HG03064 (cell line): ENCODE measurements around the gene BDH1.
"Not testable (repeated sequence)": the region's sequence is repeated elsewhere in the genome, so short reads cannot be mapped to it uniquely, and the experiment has no call there.

Source experiments
- ATAC-seq: cut with Tn5 transposase; IDR thresholded peaks from one replicate; pipeline ENCODE4 v1.9.1; 2021; ENCODE audit warnings: low read depth; ENCODE audit not compliant: unreplicated experiment

The BDH1 gene

DNA sequence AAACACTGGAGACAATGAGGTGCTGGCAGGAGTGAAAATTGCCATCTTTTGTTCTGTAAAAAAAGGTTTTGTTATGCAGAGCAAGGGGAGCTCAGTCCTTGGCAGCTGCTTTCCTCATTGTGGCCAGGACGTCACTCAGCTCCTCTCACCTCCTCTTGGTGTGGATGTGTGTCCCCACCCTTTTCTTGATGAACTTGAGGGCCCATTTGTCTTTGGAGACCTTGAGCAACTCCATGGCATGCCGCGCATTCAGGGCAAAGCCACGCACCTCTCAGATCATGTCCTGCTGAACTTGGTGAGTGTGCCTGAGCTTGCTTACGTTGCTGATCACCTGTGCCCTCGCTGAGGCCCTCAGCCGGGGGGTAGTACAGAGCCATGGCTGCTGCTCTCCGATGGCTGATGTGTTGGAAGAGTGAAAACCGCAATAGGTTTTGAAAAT lies 24.5 kb upstream of the BDH1 start:
- no peak for ATAC-seq

- no peak for ATAC-seq
Observed at GRCh38 chr3:197578376-197578775, 22.6 kb upstream of the BDH1 start.

DNA sequence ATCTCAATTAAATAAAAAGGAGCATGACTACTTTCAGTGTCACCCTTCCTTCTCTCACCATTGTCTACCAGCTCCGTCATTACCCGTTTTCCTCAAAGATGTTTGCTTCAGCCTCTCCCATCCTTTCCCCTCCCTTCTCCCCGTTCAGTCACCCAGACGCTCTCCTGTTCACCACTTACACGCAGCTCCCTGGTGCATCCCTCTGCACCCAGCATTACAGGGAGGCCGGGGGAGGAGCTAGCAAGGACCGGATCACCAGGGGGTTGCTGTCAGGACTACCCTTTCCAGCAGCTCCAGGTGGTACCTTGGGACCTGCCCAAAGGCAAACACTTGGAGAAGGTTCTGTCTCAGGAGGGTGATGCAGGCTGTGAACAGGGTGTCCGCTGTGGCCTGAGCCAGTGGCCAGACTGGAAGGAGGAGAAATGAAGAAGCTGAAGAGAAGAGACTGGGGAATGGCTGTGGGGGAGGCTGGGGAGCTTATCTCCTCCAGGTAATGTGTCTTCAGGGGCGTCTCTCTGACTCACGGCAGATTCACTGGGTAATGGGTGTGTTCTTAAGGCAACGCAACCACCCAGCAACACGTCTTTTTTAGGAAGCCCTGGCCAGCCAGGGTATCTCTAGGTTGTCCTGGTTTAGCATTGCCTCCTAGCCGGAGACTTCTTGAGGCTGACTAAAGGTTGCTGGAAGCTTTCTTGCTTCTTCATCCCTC lies 21.8 kb upstream of the BDH1 start:
- no peak for ATAC-seq

DNA sequence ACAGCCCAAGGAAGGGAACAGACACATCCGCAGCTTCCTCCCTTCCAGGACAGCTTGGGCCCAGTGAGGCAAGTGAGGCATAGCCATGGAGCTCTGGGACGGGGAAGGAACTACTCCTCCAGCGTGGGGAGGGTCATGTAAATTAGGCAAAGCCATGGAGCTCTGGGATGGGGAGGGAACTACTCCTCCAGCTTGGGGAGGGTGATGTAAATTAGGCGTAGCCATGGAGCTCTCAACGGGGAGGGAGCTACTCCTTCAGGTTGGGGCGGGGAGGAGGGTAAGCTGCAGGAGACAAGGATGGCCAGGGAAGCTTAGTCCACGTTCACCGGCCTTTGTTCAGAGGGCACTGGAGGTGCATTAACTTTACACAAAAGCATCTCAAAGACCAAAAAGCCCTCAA lies 21.1 kb upstream of the BDH1 start:
- ATAC-seq, result no peak

DNA sequence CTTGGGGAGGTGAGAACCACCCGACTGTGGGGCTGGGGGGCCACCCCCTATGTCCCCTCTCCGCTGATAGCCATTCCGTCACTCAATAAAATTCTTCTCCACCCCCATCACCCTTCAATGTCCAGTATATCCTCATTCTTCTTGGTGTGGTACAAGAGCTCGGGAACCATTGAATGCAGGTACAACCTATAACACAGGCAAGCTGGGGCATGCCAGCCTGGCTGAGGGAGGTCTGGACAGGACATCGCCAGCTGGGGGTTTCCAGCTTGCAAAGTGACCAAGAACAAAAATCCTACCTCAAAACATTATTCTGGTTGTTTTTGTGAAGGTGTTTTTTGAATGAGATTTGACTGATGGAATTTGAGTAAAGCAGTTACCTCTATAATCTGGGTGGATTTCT lies 19.6 kb upstream of the BDH1 start:
- ATAC-seq, result no peak

- ATAC-seq, result not testable (repeated sequence)
Observed at GRCh38 chr3:197574396-197574991, 18.7 kb upstream of the BDH1 start.

DNA sequence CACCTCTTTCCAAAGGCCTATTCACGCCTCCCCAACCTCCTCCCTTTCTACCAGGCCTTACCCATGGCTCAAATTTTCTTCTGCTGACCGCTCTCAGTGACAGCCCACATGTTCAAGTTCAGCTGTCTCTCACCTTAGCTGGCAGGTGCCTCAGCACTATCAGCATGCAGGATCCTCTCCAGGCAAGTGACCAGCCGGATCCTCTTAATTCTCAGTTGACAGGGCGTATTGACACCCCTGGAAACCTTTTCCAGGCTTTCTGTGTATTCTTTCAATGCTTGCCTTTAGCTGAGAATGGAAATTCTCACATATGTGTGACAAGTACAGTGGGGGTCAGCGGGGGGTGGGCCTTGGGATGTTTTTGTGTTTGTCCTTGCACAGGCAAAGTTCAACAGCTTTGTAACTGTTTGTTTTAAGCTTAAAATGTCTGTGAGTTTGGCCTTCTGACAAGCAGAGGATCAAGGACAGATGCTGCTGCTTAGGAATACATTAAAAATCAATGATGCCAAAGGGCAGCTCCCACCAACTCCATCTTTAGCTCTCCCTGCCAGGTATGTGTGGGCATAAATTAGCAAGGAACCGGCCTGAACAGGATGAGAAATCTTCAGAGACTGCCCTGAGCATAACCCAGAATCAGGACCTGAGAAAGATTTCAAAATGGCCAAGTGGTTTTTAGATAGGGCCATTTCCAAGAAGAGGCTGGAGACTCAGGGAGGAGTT lies 17.4 kb upstream of the BDH1 start:
- ATAC-seq, result no peak

GRCh38 chr3:197571880-197572172 lies 16.1 kb upstream of the BDH1 start:
- not testable (repeated sequence) for ATAC-seq

DNA sequence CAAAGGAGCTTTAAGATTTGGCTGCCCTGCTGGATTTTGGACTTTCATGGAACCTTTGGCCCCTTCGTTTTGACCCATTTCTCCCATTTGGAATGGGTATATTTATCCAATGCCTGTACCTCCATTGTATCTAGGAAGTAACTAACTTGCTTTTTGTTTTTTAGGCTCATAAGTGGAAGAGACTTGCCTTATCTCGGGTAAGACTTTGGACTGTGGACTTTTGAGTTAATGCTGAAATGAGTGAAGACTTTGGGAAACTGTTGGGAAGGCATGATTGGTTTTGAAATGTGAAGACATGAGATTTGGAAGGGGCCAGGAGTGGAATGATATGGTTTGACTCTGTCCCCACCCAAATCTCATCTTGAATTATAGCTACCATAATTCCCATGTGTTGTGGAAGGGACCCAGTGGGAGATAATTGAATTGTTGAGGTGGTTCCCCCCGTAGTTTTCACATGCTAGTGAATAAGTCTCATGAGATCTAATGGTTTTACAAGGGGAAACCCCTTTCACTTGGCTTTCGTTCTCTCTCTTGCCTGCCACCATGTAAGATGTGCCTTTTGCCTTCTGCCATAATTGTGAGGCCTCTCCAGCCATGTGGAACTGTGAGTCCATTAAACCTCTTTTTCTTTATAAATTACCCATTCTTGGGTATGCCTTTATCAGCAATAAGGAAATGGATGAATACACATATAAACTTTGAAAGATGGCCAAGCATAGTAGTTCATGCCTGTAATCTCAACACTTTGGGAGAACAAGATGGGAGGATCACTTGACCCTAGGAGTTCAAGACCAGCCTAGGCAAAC lies 15.5 kb upstream of the BDH1 start:
- ATAC-seq, result not testable (repeated sequence)

GRCh38 chr3:197569433-197569832 lies 13.7 kb upstream of the BDH1 start:
- not testable (repeated sequence) for ATAC-seq

DNA sequence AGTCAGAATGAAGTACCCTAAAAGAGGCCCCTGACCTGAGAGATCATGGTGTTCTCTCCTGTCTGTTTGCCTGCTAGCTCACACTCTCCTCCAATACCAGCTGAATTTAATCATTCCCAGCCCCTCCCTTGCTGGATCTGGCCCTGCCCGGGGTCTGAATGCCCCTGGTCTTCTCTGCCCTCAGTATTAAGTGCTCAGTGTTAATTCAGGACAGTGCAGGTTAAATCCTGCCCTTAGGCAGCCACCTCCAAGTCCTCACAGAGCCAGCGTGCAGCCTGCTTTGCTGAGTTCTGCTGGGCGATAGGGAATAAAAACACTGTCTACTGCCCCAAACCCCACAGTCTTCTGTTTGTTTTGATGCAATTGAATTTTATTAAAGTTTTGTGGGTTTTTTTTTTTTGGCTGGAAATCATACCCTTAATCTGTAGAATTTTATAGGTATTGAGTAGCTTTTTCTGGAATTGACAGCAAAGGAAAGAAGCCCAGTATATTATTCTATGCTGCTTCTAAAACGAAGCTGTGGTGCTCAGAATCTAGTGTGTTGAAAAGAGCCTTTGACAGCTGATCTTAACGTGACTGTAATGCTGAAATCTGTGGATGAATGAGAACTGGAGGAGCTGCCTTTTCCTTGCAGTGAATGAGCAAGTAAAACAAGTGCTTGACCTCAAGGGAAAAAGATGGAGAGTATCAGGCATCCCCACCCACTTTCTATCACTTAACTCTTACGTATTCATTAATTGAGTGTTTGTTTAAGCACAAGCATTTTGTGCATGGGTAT lies 12.3 kb upstream of the BDH1 start:
- ATAC-seq, result no peak

DNA sequence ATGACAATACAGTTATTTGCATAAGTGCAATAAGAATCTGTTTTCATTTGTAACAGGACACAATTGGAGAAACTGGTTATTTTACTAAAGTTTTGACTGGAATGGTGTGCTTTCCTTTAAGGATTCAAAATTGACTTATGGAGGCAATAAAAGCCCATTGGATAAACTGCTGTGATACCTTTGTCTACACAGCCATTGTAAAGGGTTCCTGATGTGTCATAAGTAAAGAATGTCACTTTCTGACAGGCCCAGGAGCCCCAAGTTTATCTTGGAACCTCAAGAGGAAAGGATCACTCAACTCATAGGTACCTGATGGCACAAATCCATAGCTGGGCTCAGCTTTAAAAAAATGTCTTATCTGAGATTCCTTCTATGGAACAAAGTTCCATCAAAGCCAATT lies 10.4 kb upstream of the BDH1 start:
- ATAC-seq, result not testable (repeated sequence)

GRCh38 chr3:197564097-197564843 lies 8.5 kb upstream of the BDH1 start:
- ATAC-seq, result no peak

DNA sequence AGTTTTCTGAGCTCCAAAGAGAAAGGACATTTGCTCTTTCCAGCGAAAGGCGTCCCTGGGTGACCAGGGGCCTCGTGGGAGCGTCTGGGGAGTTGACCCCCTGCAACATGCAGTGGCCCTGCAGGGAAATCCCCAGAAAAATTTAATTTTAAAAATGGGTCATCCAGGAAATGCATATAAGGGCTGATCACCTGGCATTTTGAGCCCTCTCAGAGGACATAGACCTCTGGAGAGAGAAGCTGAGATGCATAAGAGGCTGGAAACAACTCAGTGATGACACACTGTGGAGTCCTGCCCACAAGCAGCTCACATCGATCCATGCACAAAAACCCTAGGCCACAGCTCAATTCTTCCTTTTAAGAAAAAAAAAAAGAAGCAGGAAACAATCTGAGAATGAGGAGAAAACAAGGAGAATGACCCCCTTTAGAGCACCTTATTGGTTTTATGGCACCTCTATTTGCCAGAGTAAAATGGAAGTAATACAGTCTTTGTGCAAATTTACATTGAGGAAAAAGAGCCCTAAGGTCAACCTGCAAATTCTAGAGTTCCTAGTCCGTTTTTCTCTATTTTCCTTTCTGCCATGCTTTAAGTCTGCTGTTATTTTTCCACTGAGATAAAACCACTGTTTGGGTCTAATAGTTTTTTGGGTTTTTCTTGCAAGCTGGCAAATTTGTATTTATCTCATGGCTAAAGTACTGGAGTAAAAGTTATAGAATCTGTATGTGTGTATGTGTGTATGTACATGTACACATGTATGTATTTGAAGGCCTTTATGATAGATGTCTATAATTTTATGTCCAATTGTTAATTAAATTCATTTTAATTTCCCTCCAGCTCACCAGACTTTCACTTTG lies 6.9 kb upstream of the BDH1 start:
- ATAC-seq, result no peak

DNA sequence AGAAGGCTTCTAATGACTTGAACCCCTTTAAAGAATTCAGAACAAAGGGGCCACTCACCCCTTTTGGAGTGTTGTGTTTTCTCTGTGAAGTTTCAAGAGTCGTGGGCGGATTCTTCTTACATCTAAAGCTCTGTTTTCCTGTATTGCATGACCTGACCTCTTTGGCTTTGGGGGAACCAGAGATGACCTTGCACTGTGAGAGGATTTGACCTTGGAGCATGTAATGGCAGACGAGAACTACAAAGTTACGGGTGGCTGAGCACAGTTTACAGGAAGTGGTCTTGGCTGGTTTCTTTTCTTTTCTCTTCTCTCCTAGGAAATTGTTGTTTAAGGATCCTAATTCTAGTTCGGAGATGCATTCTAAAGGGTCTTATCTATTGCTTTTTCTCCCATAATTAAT lies 6.2 kb upstream of the BDH1 start:
- ATAC-seq, result no peak

DNA sequence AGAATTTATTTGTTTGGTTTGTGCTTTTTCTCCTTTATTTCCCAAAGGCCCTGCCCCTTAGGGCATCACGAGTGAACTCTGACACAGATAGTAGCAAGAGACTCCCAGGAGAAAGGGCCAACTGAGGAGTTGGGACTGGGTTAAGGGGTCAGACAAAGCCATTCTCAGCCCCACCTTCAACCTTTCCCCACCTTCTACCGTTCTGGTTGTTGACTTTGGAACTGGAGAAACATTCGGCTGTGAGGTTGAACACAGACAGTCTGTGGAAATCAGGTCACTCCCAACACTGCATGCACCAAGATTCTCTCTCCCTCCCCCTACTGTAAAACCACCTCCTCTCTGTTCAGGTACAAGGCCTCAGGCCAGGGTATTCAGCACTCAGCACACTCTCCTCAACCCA lies 3.9 kb upstream of the BDH1 start:
- ATAC-seq, result no peak

DNA sequence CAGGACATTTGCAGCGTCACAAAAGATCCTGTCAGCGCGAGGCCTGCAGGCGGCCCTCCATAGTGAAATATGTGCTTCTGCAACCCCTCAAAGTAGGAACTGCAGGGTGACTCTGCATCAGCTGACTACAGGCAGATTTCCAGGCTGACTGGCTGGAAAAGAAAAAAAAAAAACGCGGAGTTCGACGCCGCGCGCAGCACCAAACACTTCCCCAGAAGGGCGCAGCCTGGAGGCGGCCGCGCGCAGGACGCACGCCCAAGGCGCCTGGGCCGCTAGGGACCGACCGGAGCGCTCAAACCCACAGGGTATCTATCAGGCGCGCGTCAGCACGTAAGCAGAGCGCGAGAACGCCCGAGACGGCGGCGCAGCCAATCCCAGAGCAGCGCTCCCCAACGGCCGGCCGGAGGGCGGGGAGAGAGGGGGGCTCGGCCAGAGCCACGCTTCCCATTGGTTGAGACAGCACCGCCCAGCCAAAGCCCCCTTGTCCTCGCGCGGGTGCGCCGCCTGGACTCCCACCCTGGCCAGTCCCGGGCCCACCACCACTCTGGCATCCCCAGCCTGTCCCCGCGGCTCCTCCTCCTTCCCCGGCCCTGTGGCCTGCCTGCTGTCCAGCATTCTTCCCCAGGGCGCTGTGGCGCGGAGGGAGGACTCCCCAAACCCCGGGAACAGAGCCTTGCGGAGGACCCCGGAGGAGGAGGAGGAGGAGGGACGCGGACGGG lies 1.0 kb downstream of the BDH1 start:
- peak; percentile 97 for ATAC-seq

DNA sequence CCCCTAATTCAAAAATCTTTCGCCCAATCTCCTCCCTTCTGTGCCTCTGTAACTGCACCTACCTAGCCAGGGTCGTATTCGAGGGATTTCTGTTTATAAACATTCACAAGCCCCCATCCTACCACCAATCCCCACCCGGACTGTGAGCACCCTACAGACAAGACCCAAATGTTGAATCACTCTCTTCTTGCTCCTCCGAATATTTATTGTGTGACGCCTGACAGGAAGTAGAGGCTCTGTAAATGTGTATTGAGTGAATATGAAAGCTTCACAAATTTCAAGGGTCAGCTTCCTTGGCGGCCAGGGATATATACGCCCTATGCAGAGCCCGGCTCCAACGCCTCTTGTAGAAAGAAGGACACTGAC lies 1.6 kb downstream of the BDH1 start:
- no peak for ATAC-seq
